ENCODE measurements around the gene MTFP1.
"Not testable (repeated sequence)": the region's sequence is repeated elsewhere in the genome, so short reads cannot be mapped to it uniquely, and the experiment has no call there.

MTFP1 gene

GRCh38 chr22:30460147-30460546, 34.6 kb downstream of the MTFP1 start:
- no peak overlapping the region for H3K4me2 ChIP-seq (ENCODE audit: low read depth, low read length, poor library complexity, severe bottlenecking)

GRCh38 chr22:30460555-30460954, 35.0 kb downstream of the MTFP1 start:
- H3K27me3 ChIP-seq (ENCODE audit: low read length); H3K79me2 ChIP-seq (ENCODE audit: insufficient read depth, low read length); H2AFZ ChIP-seq (ENCODE audit: low read depth, low read length, severe bottlenecking); H3K36me3 ChIP-seq (ENCODE audit: low read length); H3K9ac ChIP-seq (ENCODE audit: low read length); H3K9me2 ChIP-seq (replicated peaks; ENCODE audit: insufficient read depth, low read length); H3F3A ChIP-seq (ENCODE audit: insufficient read depth); H3K27ac ChIP-seq (ENCODE audit: low read depth, low read length); H4K20me1 ChIP-seq (ENCODE audit: low read depth, low read length); H3K4me2 ChIP-seq (ENCODE audit: low read depth, low read length, poor library complexity, severe bottlenecking); H3K4me3 ChIP-seq (ENCODE audit: insufficient read depth, low read length, poor library complexity, severe bottlenecking); H3K9me3 ChIP-seq (ENCODE audit: insufficient read depth, low read length): not testable (repeated sequence)

More at GRCh38 chr22:30460147-30460546, 34.6 kb downstream of the MTFP1 start:
- Histone ChIP-seq H3K27me3 (ENCODE audit: low read length) (no peaks in the 10 kb centered on the region), H4K20me1 (ENCODE audit: low read depth, low read length) (no peaks in the 10 kb centered on the region), H3K27ac (ENCODE audit: low read depth, low read length) (no peak overlapping the region), H3K36me3 (ENCODE audit: low read length) (no peaks in the 10 kb centered on the region), H3K79me2 (ENCODE audit: insufficient read depth, low read length) (no peaks in the 10 kb centered on the region), H3F3A (ENCODE audit: insufficient read depth) (no peaks in the 10 kb centered on the region), H3K4me3 (ENCODE audit: insufficient read depth, low read length, poor library complexity, severe bottlenecking) (no peak overlapping the region), H2AFZ (ENCODE audit: low read depth, low read length, severe bottlenecking) (no peak overlapping the region), H3K9ac (ENCODE audit: low read length) (no peak overlapping the region), H3K9me2 (replicated peaks; ENCODE audit: insufficient read depth, low read length) (no peaks in the 10 kb centered on the region), H3K9me3 (ENCODE audit: insufficient read depth, low read length) (no peaks in the 10 kb centered on the region)
- no peak for TF ChIP-seq CTCF (IDR thresholded peaks at IDR 0.05; ENCODE audit: insufficient read depth, low read length, poor library complexity, severe bottlenecking)

- Histone ChIP-seq H3K27ac (ENCODE audit: low read depth, low read length) (no peak overlapping the region), H3K9ac (ENCODE audit: low read length) (no peak overlapping the region), H3F3A (ENCODE audit: insufficient read depth) (no peaks in the 10 kb centered on the region), H3K9me3 (ENCODE audit: insufficient read depth, low read length) (no peaks in the 10 kb centered on the region), H3K4me2 (ENCODE audit: low read depth, low read length, poor library complexity, severe bottlenecking) (no peak overlapping the region), H3K9me2 (replicated peaks; ENCODE audit: insufficient read depth, low read length) (no peaks in the 10 kb centered on the region), H3K79me2 (ENCODE audit: insufficient read depth, low read length) (no peaks in the 10 kb centered on the region), H3K36me3 (ENCODE audit: low read length) (no peaks in the 10 kb centered on the region), H4K20me1 (ENCODE audit: low read depth, low read length) (no peaks in the 10 kb centered on the region), H2AFZ (ENCODE audit: low read depth, low read length, severe bottlenecking) (no peak overlapping the region), H3K27me3 (ENCODE audit: low read length) (no peaks in the 10 kb centered on the region), H3K4me3 (ENCODE audit: insufficient read depth, low read length, poor library complexity, severe bottlenecking) (no peak overlapping the region)
- TF ChIP-seq CTCF (IDR thresholded peaks at IDR 0.05; ENCODE audit: insufficient read depth, low read length, poor library complexity, severe bottlenecking) (no peak), EZH2phosphoT487 (conservative IDR thresholded peaks at IDR 0.05; ENCODE audit: low read length) (no peak)
Measured at GRCh38 chr22:30469165-30469564, 43.6 kb downstream of the MTFP1 start.

- Histone ChIP-seq H3K27ac (ENCODE audit: low read depth, low read length) (no peak overlapping the region), H3K9me3 (ENCODE audit: insufficient read depth, low read length) (no peaks in the 10 kb centered on the region), H3F3A (ENCODE audit: insufficient read depth) (no peaks in the 10 kb centered on the region), H3K36me3 (ENCODE audit: low read length) (no peaks in the 10 kb centered on the region), H2AFZ (ENCODE audit: low read depth, low read length, severe bottlenecking) (no peak overlapping the region), H3K79me2 (ENCODE audit: insufficient read depth, low read length) (no peaks in the 10 kb centered on the region), H3K9me2 (replicated peaks; ENCODE audit: insufficient read depth, low read length) (no peaks in the 10 kb centered on the region), H3K4me3 (ENCODE audit: insufficient read depth, low read length, poor library complexity, severe bottlenecking) (no peak overlapping the region), H3K4me2 (ENCODE audit: low read depth, low read length, poor library complexity, severe bottlenecking) (no peak overlapping the region), H3K27me3 (ENCODE audit: low read length) (no peaks in the 10 kb centered on the region), H4K20me1 (ENCODE audit: low read depth, low read length) (no peaks in the 10 kb centered on the region), H3K9ac (ENCODE audit: low read length) (no peak overlapping the region)
- TF ChIP-seq EZH2phosphoT487 (conservative IDR thresholded peaks at IDR 0.05; ENCODE audit: low read length) (no peak), CTCF (IDR thresholded peaks at IDR 0.05; ENCODE audit: insufficient read depth, low read length, poor library complexity, severe bottlenecking) (no peak)
Measured at GRCh38 chr22:30470655-30471054, 45.1 kb downstream of the MTFP1 start.
